Neutrophil (primary cell): Measurements from ENCODE around the gene CYSRT1.
"Not testable (repeated sequence)": the region's sequence is repeated elsewhere in the genome, so short reads cannot be mapped to it uniquely, and the experiment has no call there.

Experiments
- H3K27ac ChIP-seq: fragments of 200-600 bp; sonication (generic); 2 replicates; pipeline ENCODE4 v1.5.1; 2016; ENCODE audit warnings: mild to moderate bottlenecking, moderate library complexity
- H3K27me3 ChIP-seq: fragments of 200-600 bp; sonication (generic); 2 replicates; pipeline ENCODE4 v1.6.0; 2016; ENCODE audit warnings: mild to moderate bottlenecking
- H3K36me3 ChIP-seq: fragments of 200-600 bp; sonication (generic); 2 replicates; pipeline ENCODE4 v1.5.1; 2017
- H3K4me1 ChIP-seq, 2 experiments: fragments of 200-600 bp in 1 of 2; sonication (generic) in 1 of 2; 1 replicate in 1 of 2; 2 replicates in 1 of 2; pipeline versions ENCODE4 v1.5.1 to v1.6.1; 2013 to 2016; ENCODE audit warnings: low read depth in 1 of 2, low read length in 1 of 2, mild to moderate bottlenecking in 1 of 2, moderate library complexity in 1 of 2; ENCODE audit not compliant: control insufficient read depth in 1 of 2, insufficient read depth in 1 of 2
- H3K4me3 ChIP-seq, 2 experiments: fragments of 200-600 bp in 1 of 2; sonication (generic) in 1 of 2; 1 replicate in 1 of 2; 2 replicates in 1 of 2; pipeline ENCODE4 v1.5.1; 2013 to 2016; ENCODE audit warnings: low read depth in 1 of 2, low read length in 1 of 2, mild to moderate bottlenecking in 1 of 2, moderate library complexity in 1 of 2
- H3K9me3 ChIP-seq: fragments of 200-600 bp; sonication (generic); 2 replicates; pipeline ENCODE4 v1.5.1; 2016
- CTCF ChIP-seq: fragments of 200-600 bp; sonication (generic); IDR thresholded peaks from 2 replicates; pipeline ENCODE4 v1.5.1; 2016; ENCODE audit warnings: antibody characterized with exemption

Gene CYSRT1

GRCh38 chr9:137240841-137241489 lies 16.0 kb downstream of the CYSRT1 start, which contains the start of gene TUBB4B:
TSS of gene TUBB4B (plus strand) at chr9:137241287. CDS start at chr9:137241361, 74 bp downstream.
- H3K4me3 ChIP-seq, result peak within 1 kb of the TSS; percentile 79 to 96
- H3K36me3 ChIP-seq, result peaks cover 23% of the 10 kb centered on the region
- no peaks in the 10 kb centered on the region for H3K9me3 ChIP-seq
- peak within 1 kb of the TSS; percentile 96 for H3K27ac ChIP-seq
- H3K27me3 ChIP-seq, result peaks cover 1% of the 10 kb centered on the region
- H3K4me1 ChIP-seq, result peaks cover 67 to 70% of the 10 kb centered on the region in 2 experiments
- peak; percentile 40 for TF ChIP-seq CTCF

- Histone ChIP-seq H3K27ac (peak overlapping the region; percentile 96), H3K9me3 (no peaks in the 10 kb centered on the region), H3K4me3 (peak overlapping the region; percentile 79 to 96), H3K36me3 (peaks cover 23% of the 10 kb centered on the region), H3K4me1 (peaks cover 60 to 63% of the 10 kb centered on the region in 2 experiments), H3K27me3 (no peaks in the 10 kb centered on the region)
- TF ChIP-seq CTCF, result no peak
Observed at GRCh38 chr9:137241490-137242268, 16.7 kb downstream of the CYSRT1 start.

- H3K27me3 ChIP-seq, result no peaks in the 10 kb centered on the region
- TF ChIP-seq CTCF, result no peak
- H3K4me3 ChIP-seq, result peak overlapping the region; percentile 71 to 79
Observed at GRCh38 chr9:137242269-137243203, 17.6 kb downstream of the CYSRT1 start.

GRCh38 chr9:137243266-137243625 lies 18.3 kb downstream of the CYSRT1 start:
- peak overlapping the region; percentile 36 for H3K27ac ChIP-seq
- H3K4me3 ChIP-seq, result not testable (repeated sequence)

More at GRCh38 chr9:137242269-137243203, 17.6 kb downstream of the CYSRT1 start:
- Histone ChIP-seq H3K4me1 (peaks cover 51 to 54% of the 10 kb centered on the region in 2 experiments), H3K36me3 (peaks cover 23% of the 10 kb centered on the region), H3K9me3 (no peaks in the 10 kb centered on the region), H3K27ac (peak overlapping the region; percentile 96)

GRCh38 chr9:137243626-137244485 lies 18.9 kb downstream of the CYSRT1 start:
- Histone ChIP-seq H3K4me3 (no peak overlapping the region), H3K9me3 (no peaks in the 10 kb centered on the region), H3K27ac (peak overlapping the region; percentile 36), H3K4me1 (peaks cover 41% of the 10 kb centered on the region in 2 experiments), H3K36me3 (peaks cover 23% of the 10 kb centered on the region), H3K27me3 (no peaks in the 10 kb centered on the region)
- no peak for TF ChIP-seq CTCF

More at GRCh38 chr9:137243266-137243625, 18.3 kb downstream of the CYSRT1 start:
- H3K27me3 ChIP-seq, H3K9me3 ChIP-seq: not testable (repeated sequence)
- peaks cover 44 to 47% of the 10 kb centered on the region in 2 experiments for H3K4me1 ChIP-seq
- H3K36me3 ChIP-seq, result peaks cover 23% of the 10 kb centered on the region
